MM.1S (cell line): ENCODE data around the gene TRAF3IP1.

Experiments
- DNase-seq: peaks from one replicate; pipeline ENCODE4 v3.0.0-alpha.2; 2015
- H2AFZ ChIP-seq: fragments of 300-600 bp; sonication (generic); 2 replicates; pipeline ENCODE4 v1.6.0; 2016; ENCODE audit warnings: antibody characterized with exemption, low read length
- H3F3A ChIP-seq: fragments of 300-600 bp; sonication (generic); 2 replicates; pipeline ENCODE4 v1.6.1; 2016; ENCODE audit warnings: mild to moderate bottlenecking, antibody characterized with exemption, low read length, moderate library complexity, mixed read lengths; ENCODE audit not compliant: insufficient read depth
- H3K27ac ChIP-seq: fragments of 300-600 bp; sonication (generic); 2 replicates; pipeline ENCODE4 v1.5.1; 2016; ENCODE audit warnings: mild to moderate bottlenecking, low read length
- H3K27me3 ChIP-seq: fragments of 300-600 bp; sonication (generic); replicated peaks from 2 replicates; pipeline ENCODE4 v1.6.0; 2016; ENCODE audit warnings: low read length; ENCODE audit not compliant: insufficient read depth
- H3K36me3 ChIP-seq: fragments of 300-600 bp; sonication (generic); replicated peaks from 2 replicates; pipeline ENCODE4 v1.6.1; 2016; ENCODE audit warnings: mild to moderate bottlenecking, low read length, mixed read lengths; ENCODE audit not compliant: insufficient read depth
- H3K4me1 ChIP-seq: fragments of 300-600 bp; sonication (generic); 2 replicates; pipeline ENCODE4 v1.6.1; 2016; ENCODE audit warnings: low read length, mixed read lengths
- H3K4me2 ChIP-seq: fragments of 300-600 bp; sonication (generic); 2 replicates; pipeline ENCODE4 v1.6.0; 2016; ENCODE audit warnings: low read depth, low read length
- H3K4me3 ChIP-seq: fragments of 300-600 bp; sonication (generic); 2 replicates; pipeline ENCODE4 v1.5.1; 2016; ENCODE audit warnings: low read length, mixed read lengths
- H3K79me2 ChIP-seq: fragments of 300-600 bp; sonication (generic); 2 replicates; pipeline ENCODE4 v1.6.1; 2016; ENCODE audit warnings: mixed run types, low read length, mixed read lengths
- H3K9ac ChIP-seq: fragments of 300-600 bp; sonication (generic); 2 replicates; pipeline ENCODE4 v1.6.1; 2016; ENCODE audit warnings: low read length, mixed read lengths
- H3K9me2 ChIP-seq: fragments of 300-600 bp; sonication (generic); replicated peaks from 2 replicates; pipeline ENCODE4 v1.6.1; 2016; ENCODE audit warnings: mild to moderate bottlenecking, low read length, mixed read lengths; ENCODE audit not compliant: insufficient read depth
- H3K9me3 ChIP-seq: fragments of 300-600 bp; sonication (generic); replicated peaks from 2 replicates; pipeline ENCODE4 v1.6.1; 2016; ENCODE audit warnings: mild to moderate bottlenecking, low read length, mixed read lengths; ENCODE audit not compliant: insufficient read depth
- H4K20me1 ChIP-seq: fragments of 300-600 bp; sonication (generic); 2 replicates; pipeline ENCODE4 v1.6.1; 2016; ENCODE audit warnings: mild to moderate bottlenecking, low read length, moderate library complexity, mixed read lengths; ENCODE audit not compliant: insufficient read depth
- CTCF ChIP-seq: fragments of 300-600 bp; sonication (generic); IDR thresholded peaks from 2 replicates; pipeline ENCODE4 v1.5.1; 2016; ENCODE audit warnings: antibody characterized with exemption, low read length, mixed read lengths
- EZH2 ChIP-seq: fragments of 300-600 bp; sonication (generic); optimal IDR thresholded peaks from 2 replicates; pipeline ENCODE3; 2017; ENCODE audit warnings: low read depth, mild to moderate bottlenecking, antibody characterized with exemption, low read length, mixed read lengths
- EZH2phosphoT487 ChIP-seq: fragments of 300-600 bp; sonication (generic); IDR thresholded peaks from 2 replicates; pipeline ENCODE4 v1.6.1; 2018; ENCODE audit warnings: antibody characterized with exemption, low read length

Gene TRAF3IP1

GRCh38 chr2:238278626-238279323, 41.5 kb upstream of the TRAF3IP1 start:
- no peak overlapping the region for H3K4me2 ChIP-seq
- no peaks in the 10 kb centered on the region for H3F3A ChIP-seq
- H3K27ac ChIP-seq = no peak overlapping the region
- H3K9me2 ChIP-seq = no peaks in the 10 kb centered on the region
- DNase-seq = no peak
- H3K36me3 ChIP-seq = no peaks in the 10 kb centered on the region
- H4K20me1 ChIP-seq = no peaks in the 10 kb centered on the region
- H2AFZ ChIP-seq = no peak overlapping the region
- TF ChIP-seq EZH2 = no peak
- TF ChIP-seq CTCF = no peak
- no peak for TF ChIP-seq EZH2phosphoT487
- H3K79me2 ChIP-seq = peaks cover 52% of the 10 kb centered on the region
- no peak overlapping the region for H3K9ac ChIP-seq
- H3K9me3 ChIP-seq = no peaks in the 10 kb centered on the region
- H3K27me3 ChIP-seq = no peaks in the 10 kb centered on the region
- no peaks in the 10 kb centered on the region for H3K4me1 ChIP-seq
- H3K4me3 ChIP-seq = no peak overlapping the region

DNA sequence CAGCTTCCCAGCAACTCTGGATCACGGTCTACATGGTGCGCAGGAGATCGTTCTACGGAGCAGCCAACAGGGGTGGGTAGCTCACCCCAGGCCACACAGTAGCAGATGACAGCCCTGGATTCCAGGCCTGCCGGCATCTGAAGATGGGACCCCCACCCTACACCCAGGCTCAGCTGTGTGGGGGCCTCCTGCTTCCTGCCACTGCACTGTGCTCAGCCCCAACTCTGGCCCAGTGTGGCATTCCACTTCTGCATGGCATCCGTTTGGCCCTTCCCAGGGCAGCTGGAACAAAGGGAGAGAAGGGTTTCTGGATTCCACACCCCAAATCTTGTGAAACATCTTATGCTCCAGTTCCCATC, 41.0 kb upstream of the TRAF3IP1 start:
- no peak overlapping the region for H3K9ac ChIP-seq
- no peaks in the 10 kb centered on the region for H3K4me1 ChIP-seq
- DNase-seq = no peak
- H3K36me3 ChIP-seq = no peaks in the 10 kb centered on the region
- no peaks in the 10 kb centered on the region for H3K9me2 ChIP-seq
- no peak overlapping the region for H3K4me2 ChIP-seq
- no peaks in the 10 kb centered on the region for H3K27me3 ChIP-seq
- H2AFZ ChIP-seq = no peak overlapping the region
- H3K9me3 ChIP-seq = no peaks in the 10 kb centered on the region
- TF ChIP-seq CTCF = no peak
- no peak for TF ChIP-seq EZH2phosphoT487
- no peak for TF ChIP-seq EZH2
- no peaks in the 10 kb centered on the region for H3F3A ChIP-seq
- peaks cover 57% of the 10 kb centered on the region for H3K79me2 ChIP-seq
- H3K27ac ChIP-seq = no peak overlapping the region
- no peak overlapping the region for H3K4me3 ChIP-seq
- H4K20me1 ChIP-seq = no peaks in the 10 kb centered on the region

GRCh38 chr2:238280083-238280825, 40.1 kb upstream of the TRAF3IP1 start:
- H3K27ac ChIP-seq = no peak overlapping the region

More at GRCh38 chr2:238280083-238280825, 40.1 kb upstream of the TRAF3IP1 start:
- Histone ChIP-seq H3K9me3 (no peaks in the 10 kb centered on the region), H3F3A (no peaks in the 10 kb centered on the region), H3K27me3 (no peaks in the 10 kb centered on the region), H3K4me3 (no peak overlapping the region), H3K9me2 (no peaks in the 10 kb centered on the region), H3K4me1 (no peaks in the 10 kb centered on the region), H3K36me3 (no peaks in the 10 kb centered on the region), H4K20me1 (no peaks in the 10 kb centered on the region), H3K9ac (no peak overlapping the region), H2AFZ (no peak overlapping the region), H3K79me2 (peaks cover 66% of the 10 kb centered on the region), H3K4me2 (no peak overlapping the region)
- no peak for DNase-seq
- no peak for TF ChIP-seq CTCF
- TF ChIP-seq EZH2phosphoT487 = no peak
- TF ChIP-seq EZH2 = no peak
